Measurements from ENCODE around the gene ADCY10. TPM values are rescaled to one million over a fixed set of nuclear protein-coding genes. Genes with fewer than 3 reads are reported as not detected.
A peak's percentile ranks its signal among the peaks of the same experiment; 100 is the strongest.
"Not testable (repeated sequence)": the region's sequence is repeated elsewhere in the genome, so short reads cannot be mapped to it uniquely, and the experiment has no call there.

Gene ADCY10
- total and polyA plus RNA-seq, 9 of the 15 experiments (the other 6 are each of a cell fraction or from before 2014, with no cell fraction given) = 0.08 to 0.86 (median 0.22) TPM

DNA sequence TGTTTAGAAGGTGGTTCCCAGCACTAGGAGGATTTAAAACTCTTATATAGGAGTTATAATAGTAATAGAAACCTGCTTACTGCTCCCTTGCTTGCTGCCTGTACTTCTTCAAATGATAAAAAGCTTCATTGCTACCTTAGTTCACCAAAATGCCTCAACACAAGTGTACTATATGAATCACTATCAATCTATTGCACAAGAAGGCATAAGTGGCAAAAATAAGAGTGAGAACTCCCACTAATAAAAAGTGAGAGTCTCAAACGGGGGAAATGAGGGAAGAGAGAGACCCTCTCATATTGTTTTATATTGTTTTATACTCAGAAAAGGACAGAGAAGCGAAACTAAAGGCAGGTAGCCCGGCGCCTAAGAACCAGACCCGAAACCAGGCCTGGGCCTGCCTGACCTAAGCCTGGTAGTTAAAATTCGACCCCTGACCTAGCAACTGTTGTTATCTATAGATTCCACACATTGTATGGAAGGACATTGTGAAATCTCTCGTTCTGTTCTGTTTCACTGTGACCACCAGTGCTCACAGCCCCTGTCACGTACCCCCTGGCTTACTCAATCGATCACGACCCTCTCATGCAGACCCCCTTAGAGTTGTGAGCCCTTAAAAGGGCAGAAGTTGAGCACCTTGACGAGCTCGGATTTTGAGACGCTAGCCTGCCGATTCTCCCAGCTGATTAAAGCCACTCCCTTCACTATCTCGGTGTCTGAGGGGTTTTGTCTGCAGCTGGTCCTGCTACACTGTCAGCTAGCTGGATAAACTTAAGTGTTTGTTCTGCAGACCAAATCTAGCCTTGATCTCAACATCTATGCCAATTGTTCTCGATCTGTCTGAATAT lies 44.6 kb downstream of the ADCY10 start (continued):
- 0 out of 4 replicates have a peak, but pooled peaks of 1 of the 2 experiments have one; percentile 10 for TF ChIP-seq MLLT1 (IDR thresholded peaks at IDR 0.05)
- TF ChIP-seq, protein P1, sequence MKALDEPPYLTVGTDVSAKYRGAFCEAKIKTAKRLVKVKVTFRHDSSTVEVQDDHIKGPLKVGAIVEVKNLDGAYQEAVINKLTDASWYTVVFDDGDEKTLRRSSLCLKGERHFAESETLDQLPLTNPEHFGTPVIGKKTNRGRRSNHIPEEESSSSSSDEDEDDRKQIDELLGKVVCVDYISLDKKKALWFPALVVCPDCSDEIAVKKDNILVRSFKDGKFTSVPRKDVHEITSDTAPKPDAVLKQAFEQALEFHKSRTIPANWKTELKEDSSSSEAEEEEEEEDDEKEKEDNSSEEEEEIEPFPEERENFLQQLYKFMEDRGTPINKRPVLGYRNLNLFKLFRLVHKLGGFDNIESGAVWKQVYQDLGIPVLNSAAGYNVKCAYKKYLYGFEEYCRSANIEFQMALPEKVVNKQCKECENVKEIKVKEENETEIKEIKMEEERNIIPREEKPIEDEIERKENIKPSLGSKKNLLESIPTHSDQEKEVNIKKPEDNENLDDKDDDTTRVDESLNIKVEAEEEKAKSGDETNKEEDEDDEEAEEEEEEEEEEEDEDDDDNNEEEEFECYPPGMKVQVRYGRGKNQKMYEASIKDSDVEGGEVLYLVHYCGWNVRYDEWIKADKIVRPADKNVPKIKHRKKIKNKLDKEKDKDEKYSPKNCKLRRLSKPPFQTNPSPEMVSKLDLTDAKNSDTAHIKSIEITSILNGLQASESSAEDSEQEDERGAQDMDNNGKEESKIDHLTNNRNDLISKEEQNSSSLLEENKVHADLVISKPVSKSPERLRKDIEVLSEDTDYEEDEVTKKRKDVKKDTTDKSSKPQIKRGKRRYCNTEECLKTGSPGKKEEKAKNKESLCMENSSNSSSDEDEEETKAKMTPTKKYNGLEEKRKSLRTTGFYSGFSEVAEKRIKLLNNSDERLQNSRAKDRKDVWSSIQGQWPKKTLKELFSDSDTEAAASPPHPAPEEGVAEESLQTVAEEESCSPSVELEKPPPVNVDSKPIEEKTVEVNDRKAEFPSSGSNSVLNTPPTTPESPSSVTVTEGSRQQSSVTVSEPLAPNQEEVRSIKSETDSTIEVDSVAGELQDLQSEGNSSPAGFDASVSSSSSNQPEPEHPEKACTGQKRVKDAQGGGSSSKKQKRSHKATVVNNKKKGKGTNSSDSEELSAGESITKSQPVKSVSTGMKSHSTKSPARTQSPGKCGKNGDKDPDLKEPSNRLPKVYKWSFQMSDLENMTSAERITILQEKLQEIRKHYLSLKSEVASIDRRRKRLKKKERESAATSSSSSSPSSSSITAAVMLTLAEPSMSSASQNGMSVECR (CRISPR knock-in tag; IDR thresholded peaks at IDR 0.05) = 0 out of 2 replicates have a peak, but pooled peaks have one; percentile 34
- TF ChIP-seq TAL1 (IDR thresholded peaks at IDR 0.05) = peak; percentile 69
- TF ChIP-seq ZBTB7A (IDR thresholded peaks at IDR 0.05; ENCODE audit: borderline replicate concordance, control insufficient read depth, low read depth, low read length) = peak; percentile 83
- 0 out of 2 replicates have a peak, but pooled peaks have one; percentile 49 for TF ChIP-seq GTF2A2 (tag; IDR thresholded peaks at IDR 0.05)
- not testable (repeated sequence) for TF ChIP-seq ID3, MYNN (CRISPR knock-in tag; IDR thresholded peaks at IDR 0.05)
- peak; percentile 64; the same call in 1 of the 2 replicates for TF ChIP-seq ID3 (tag; IDR thresholded peaks at IDR 0.05)
- TF ChIP-seq CTBP1 (IDR thresholded peaks at IDR 0.05; ENCODE audit: borderline replicate concordance) = peak; percentile 89
- peak; percentile 80 for TF ChIP-seq GATA2 (CRISPR knock-in tag; IDR thresholded peaks at IDR 0.05)
- TF ChIP-seq ZNF431 (CRISPR knock-in tag; IDR thresholded peaks at IDR 0.05) = 0 out of 2 replicates have a peak, but pooled peaks have one; percentile 19
- TF ChIP-seq CBFA2T3 (IDR thresholded peaks at IDR 0.05) = peak; percentile 81
- TF ChIP-seq KDM1A (IDR thresholded peaks at IDR 0.05) = peak; percentile 55 to 78; a peak in 3 of 4 replicates
- peak; percentile 86 for TF ChIP-seq CEBPG (CRISPR knock-in tag; IDR thresholded peaks at IDR 0.05)
- peak; percentile 76 to 81 for TF ChIP-seq CEBPG (tag; conservative IDR thresholded peaks at IDR 0.05 in 1 of 2, IDR thresholded peaks at IDR 0.05 in 1 of 2)
- TF ChIP-seq MYNN (IDR thresholded peaks at IDR 0.05) = 0 out of 2 replicates have a peak, but pooled peaks have one; percentile 23
- peak; percentile 59; the same call in 1 of the 2 replicates for TF ChIP-seq ATF7 (IDR thresholded peaks at IDR 0.05)
- peak; percentile 78; the same call in 1 of the 2 replicates for TF ChIP-seq ZNF197 (CRISPR knock-in tag; IDR thresholded peaks at IDR 0.05; ENCODE audit: low read depth)
